Transverse colon (tissue), 4 donors: ENCODE results near the gene SLC5A9.

ENCODE experiments used
- POLR2AphosphoS5 ChIP-seq, 3 donors: sonication (generic); formaldehyde crosslinking; IDR thresholded peaks; one replicate each; pipeline ENCODE4 v1.6.1; 2016; ENCODE audit warnings: antibody characterized with exemption in 3 of 3
- TF ChIP-seq, protein P1 (sequence below), 5 experiments: fragments of 200-600 bp in 3 of 5; fragments of 450-650 bp in 2 of 5; sonication (generic) in 3 of 5; IDR thresholded peaks; 1 replicate in 2 of 5; 2 replicates in 3 of 5; pipeline ENCODE4 v1.5.1; 2016 to 2017; ENCODE audit warnings: antibody characterized with exemption in 5 of 5, inconsistent platforms in 3 of 5, mild to moderate bottlenecking in 2 of 5, moderate library complexity in 1 of 5

DNA sequence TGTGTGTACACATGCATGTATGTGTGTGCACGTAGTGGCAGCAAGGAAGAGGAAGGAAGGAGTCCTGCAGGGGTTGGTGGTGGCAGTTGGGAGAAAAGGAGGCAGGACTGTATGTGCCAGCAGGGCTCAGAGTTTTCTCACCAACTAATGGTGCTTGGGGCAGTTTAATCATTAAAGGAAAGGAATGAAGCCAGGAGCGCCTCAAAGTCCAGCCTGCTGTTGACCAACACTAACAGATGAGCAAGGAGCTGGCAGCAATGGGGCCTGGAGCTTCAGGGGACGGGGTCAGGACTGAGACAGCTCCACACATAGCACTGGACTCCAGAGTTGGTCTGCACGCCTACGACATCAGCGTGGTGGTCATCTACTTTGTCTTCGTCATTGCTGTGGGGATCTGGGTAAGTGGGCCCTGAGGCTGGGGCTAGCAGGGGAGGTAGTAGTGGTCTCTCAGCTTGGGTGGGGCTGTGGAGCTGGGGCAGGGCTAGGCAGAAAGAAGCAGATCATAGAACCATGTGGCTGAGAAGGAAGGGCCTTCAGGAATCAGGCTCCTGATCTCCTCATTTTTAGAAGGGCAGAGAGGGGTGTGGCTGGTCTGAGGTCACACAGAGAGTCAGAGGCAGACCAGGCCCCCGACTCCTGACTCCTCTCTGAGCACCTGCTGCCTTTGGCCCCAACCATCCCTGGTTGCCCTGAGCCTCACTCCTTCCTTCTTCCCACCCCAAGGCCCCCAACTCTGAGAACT, at the start of gene SLC5A9:
- no peak for TF ChIP-seq POLR2AphosphoS5 (IDR thresholded peaks at IDR 0.05)
- TF ChIP-seq, protein P1, sequence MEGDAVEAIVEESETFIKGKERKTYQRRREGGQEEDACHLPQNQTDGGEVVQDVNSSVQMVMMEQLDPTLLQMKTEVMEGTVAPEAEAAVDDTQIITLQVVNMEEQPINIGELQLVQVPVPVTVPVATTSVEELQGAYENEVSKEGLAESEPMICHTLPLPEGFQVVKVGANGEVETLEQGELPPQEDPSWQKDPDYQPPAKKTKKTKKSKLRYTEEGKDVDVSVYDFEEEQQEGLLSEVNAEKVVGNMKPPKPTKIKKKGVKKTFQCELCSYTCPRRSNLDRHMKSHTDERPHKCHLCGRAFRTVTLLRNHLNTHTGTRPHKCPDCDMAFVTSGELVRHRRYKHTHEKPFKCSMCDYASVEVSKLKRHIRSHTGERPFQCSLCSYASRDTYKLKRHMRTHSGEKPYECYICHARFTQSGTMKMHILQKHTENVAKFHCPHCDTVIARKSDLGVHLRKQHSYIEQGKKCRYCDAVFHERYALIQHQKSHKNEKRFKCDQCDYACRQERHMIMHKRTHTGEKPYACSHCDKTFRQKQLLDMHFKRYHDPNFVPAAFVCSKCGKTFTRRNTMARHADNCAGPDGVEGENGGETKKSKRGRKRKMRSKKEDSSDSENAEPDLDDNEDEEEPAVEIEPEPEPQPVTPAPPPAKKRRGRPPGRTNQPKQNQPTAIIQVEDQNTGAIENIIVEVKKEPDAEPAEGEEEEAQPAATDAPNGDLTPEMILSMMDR (IDR thresholded peaks at IDR 0.05), result no peak
